ENCODE data around the gene BAIAP2L2.

The BAIAP2L2 gene

GRCh38 chr22:38068641-38069371 is 41.7 kb downstream of the BAIAP2L2 start:
- no peak for DNase-seq (ENCODE audit: low read depth in 2 of 2)

DNA sequence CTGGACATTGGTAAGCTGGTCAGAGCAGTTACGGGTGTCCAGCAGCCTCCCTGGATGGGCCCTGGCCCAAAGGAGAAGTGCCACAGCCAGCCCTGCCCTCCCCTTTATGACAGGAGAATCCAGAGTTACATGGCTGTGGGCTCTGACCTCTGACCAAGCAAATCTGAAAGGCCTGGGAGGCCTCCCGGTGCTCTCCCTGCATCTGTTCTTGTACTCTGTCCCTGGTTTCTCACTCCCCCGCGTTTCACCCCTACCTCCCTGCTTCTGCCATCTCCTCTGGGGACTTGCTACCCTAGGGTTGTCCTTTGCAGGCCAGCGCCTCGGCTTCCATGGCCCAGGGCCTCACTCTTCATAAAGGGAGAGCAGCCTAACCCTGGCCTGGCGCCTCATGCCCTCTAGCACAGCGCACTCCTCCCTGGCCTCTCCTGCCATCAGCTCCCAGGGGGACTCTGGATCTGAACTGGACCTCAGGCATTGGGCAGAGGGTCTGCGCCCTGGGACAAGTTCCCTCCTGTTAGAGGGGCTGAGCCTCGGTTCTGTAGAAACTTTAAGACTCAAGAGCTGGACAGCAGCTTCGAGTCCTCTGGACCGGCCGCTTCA is 42.6 kb downstream of the BAIAP2L2 start:
- DNase-seq (ENCODE audit: low read depth in 2 of 2): no peak

DNA sequence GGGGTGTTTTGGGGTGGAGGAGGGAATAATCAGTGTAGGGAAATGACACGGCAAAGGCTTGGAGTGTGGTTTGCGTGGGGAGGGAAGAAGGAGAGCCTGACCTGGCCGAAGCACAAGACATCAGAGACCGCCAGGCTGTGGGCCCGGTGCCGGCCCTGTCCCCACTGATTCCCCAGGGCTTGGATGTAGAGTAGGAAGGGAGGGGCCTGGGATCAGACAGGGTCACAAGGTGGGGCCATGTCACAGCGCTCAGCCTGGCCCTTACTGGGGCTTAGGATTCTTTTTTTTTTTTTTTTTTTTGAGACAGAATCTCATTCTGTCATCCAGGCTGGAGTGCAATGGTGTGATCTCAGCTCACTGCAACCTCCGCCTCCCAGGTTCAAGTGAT is 43.5 kb downstream of the BAIAP2L2 start:
- DNase-seq (ENCODE audit: low read depth in 2 of 2): no peak

DNA sequence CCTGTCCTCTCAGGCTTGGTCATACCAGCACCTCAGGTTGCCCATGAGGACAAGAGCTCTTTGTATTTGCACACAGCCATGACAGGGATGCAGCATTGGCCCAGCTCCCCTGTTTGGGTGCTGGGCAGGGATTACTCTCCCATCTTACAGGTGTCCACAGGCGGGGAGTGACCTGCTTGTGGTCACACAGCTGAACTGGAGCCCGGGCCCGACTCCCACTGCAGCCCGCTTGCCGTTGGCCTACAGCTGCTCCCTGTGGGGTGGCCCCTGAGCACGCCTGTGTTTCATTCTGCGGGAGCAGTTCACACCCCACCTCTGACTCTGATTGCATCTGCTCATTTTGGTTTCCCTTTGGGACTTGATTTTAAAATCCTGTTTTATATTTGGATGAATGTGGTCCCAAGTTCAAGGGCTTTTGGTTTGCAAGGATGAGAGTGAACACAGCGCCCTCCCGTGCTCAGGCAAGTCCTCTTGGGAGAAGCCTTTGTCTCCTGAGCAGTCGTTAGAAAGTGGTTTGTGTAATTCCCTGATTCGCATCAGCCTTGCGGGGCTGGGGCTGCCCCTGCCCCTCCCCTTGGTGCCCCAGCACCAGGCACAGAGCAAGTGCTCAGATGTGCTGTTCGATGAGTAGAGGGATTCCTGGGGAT is 44.0 kb downstream of the BAIAP2L2 start:
- DNase-seq (ENCODE audit: low read depth in 2 of 2): no peak

DNA sequence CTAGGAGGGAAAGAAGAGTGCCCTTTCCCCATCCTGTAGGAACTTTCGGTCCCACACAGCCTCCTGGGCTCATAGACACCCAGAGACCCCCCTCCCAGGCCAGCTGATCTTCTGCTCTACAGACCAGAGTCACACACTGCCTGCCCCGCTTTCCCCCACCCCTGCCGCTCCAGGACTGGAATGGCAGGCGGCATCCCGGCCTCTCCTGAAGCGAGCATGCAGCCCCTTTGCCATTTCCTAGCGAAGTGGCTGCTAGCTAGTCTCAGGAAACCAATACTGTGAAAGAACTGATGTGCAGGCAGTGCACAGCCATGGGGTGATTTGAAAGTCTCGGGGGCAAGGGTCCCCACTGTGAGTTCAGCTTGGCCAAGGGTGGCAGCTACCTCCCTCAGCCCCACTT is 44.9 kb downstream of the BAIAP2L2 start:
- DNase-seq (ENCODE audit: low read depth in 2 of 2): no peak

GRCh38 chr22:38062791-38063190 is 47.7 kb downstream of the BAIAP2L2 start:
- no peak for DNase-seq (ENCODE audit: low read depth in 2 of 2)

DNA sequence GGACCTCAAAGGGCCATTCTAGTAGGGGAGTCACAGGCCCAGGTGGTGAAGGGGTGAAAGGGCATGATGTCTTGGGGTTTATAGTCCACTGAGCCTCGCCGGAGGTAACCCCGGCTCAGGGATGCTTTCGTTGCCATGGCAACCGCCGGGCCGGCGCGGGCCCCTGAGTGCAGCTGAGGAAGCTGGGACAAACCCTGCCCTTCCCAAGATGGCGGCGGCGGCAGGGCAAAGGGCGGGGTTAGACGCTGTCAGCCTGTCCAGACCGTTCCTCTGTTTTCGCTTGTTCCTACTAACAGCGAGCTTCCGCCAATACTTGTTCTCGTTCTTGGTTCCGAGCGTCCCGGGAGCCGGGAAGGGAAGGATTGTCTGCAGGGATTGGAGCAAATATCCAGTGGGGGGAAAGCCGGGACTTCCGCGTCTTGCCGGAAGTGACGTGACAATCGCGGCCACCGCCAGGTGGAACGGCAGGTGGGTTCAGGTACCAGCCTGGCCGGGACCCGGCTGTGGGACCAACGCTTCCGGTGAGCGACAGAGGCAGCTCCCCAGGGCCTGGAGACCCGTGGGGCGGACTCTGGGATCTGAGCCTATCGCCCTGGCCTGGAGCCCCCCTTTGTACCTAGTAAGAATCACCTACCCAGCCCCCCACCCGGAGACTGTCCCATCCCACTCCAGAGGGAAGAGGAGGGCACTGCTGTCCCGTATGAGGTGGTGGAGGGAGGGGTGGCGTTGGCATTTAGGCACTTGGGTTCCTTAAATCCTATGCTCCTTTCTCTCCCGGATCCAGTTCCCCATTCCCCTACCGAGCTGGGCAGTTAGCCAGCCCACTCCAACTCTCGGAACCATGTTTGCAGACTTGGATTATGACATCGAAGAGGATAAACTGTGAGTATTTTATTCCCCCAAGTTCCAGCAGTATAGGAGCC is 53.3 kb downstream of the BAIAP2L2 start, which contains the start of gene PICK1:
Gene PICK1 (plus strand): TSS at position 436 of the 923 bp plus-strand sequence. CDS start 406 bp downstream, at position 842.
- peak; percentile 72 for DNase-seq (ENCODE audit: low read depth in 2 of 2)

- peak; percentile 46 for DNase-seq (ENCODE audit: low read depth in 2 of 2)
Measured at GRCh38 chr22:38051900-38052862, 58.3 kb downstream of the BAIAP2L2 start.

GRCh38 chr22:38051261-38051660 is 59.2 kb downstream of the BAIAP2L2 start:
- DNase-seq (ENCODE audit: low read depth in 2 of 2): no peak

DNA sequence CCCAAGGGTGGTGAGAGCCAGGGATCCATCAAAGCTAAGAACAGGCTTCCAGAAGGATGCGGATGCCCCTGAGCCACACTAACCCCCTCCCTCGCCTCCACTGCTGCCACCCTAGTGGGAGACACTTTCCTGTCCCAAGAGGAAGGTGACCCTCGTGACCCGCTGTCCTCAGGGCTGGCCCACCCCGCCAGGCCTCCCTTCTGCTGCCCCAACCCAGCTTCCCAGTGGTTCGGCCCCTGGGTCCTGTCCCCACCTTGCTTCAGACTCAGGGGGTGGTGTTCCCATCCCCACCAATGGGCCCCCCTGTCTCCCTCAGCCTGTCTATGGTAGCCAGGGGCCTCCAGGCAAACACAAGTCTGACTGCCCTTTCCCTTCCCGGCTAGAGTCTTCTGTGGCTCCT is 59.8 kb downstream of the BAIAP2L2 start:
- no peak for DNase-seq (ENCODE audit: low read depth in 2 of 2)

- no peak for DNase-seq (ENCODE audit: low read depth in 2 of 2)
Measured at GRCh38 chr22:38049812-38050619, 60.5 kb downstream of the BAIAP2L2 start.

GRCh38 chr22:38046070-38046748 is 64.3 kb downstream of the BAIAP2L2 start:
- DNase-seq (ENCODE audit: low read depth in 2 of 2): no peak

DNA sequence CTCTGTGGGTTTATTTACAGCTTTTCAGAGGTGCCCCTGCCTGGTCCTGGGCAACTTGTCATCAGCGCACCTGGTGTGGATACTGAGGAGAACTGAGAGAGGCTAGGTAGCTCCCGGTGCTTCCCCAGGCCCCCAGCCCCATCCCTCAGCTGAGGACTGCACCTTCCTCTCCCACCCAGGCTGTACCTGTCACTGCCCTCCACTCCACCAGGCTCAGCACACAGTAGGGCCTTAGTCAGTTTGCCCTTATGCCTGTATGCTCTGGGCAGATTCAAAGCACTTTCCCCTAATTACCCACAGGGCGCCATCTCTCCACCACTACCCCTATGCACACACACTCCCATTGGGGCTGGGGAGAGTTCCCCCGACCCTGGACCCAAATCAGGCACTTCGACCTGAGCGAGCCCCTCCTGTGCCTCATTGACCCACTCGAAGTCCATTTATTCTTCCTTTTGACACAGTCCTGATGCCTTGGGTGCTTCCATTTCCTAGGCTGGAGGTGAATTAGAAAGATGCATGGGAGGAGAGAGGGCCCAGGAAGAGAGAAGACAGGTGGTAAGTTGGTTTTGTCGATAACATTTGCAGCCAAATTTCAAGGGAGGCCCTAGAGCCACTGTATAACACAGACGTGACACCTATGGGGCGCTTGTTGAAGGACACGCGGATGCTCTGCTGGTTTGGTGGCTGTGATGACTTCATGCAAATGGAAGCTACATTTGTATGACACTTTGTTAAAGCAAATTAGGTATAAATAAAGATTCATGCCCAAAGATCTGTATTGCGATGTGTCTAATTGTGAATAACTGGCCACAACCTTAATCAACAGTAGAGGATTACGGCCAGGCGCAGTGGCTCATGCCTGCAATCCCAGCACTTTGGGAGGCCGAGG is 67.1 kb downstream of the BAIAP2L2 start:
- DNase-seq (ENCODE audit: low read depth in 2 of 2): no peak

- no peak for DNase-seq (ENCODE audit: low read depth in 2 of 2)
Measured at GRCh38 chr22:38042488-38042790, 68.0 kb downstream of the BAIAP2L2 start.

GRCh38 chr22:38041760-38042487 is 68.6 kb downstream of the BAIAP2L2 start:
- no peak for DNase-seq (ENCODE audit: low read depth in 2 of 2)

- DNase-seq (ENCODE audit: low read depth in 2 of 2): no peak
Measured at GRCh38 chr22:38040953-38041759, 69.3 kb downstream of the BAIAP2L2 start.

Data from fibroblast of skin of left quadriceps (primary cell).